Activated CD4-positive, alpha-beta T cell treated with anti-CD3 and anti-CD28 coated beads, Interleukin-2, amount 50 U/mL, for 16 hours (primary cell): ENCODE results near the gene PSD.

Experiments used
- DNase-seq: peaks from one replicate; pipeline ENCODE4 v3.0.0-alpha.2; 2020

PSD gene

GRCh38 chr10:102438374-102438773 lies 19.8 kb upstream of the PSD start:
- no peak for DNase-seq

GRCh38 chr10:102437515-102437914 lies 18.9 kb upstream of the PSD start:
- DNase-seq: no peak

GRCh38 chr10:102436312-102436711 lies 17.7 kb upstream of the PSD start:
- DNase-seq: no peak

GRCh38 chr10:102435529-102436233 lies 17.1 kb upstream of the PSD start:
- DNase-seq: peak; percentile 79

- DNase-seq: no peak
These were observed 16.5 kb upstream of the PSD start for GRCh38 chr10:102435133-102435497.

- no peak for DNase-seq
These were observed 16.0 kb upstream of the PSD start for GRCh38 chr10:102434394-102435132.

GRCh38 chr10:102433619-102434046 lies 15.0 kb upstream of the PSD start:
- no peak for DNase-seq

- DNase-seq: peak; percentile 98
These were observed 13.8 kb upstream of the PSD start, which contains the start of gene CUEDC2 for GRCh38 chr10:102432162-102432950. Gene CUEDC2, minus strand, starts transcription at chr10:102432574. Its CDS starts 7,386 bp downstream, at chr10:102425188.

- no peak for DNase-seq
These were observed 13.0 kb upstream of the PSD start for GRCh38 chr10:102431452-102432124.

- no peak for DNase-seq
These were observed 10.9 kb upstream of the PSD start for GRCh38 chr10:102429468-102429867.

- DNase-seq: no peak
These were observed 8.3 kb upstream of the PSD start for GRCh38 chr10:102426803-102427287.

- no peak for DNase-seq
These were observed 6.9 kb upstream of the PSD start for GRCh38 chr10:102425444-102425843.

- no peak for DNase-seq
These were observed 6.3 kb upstream of the PSD start for GRCh38 chr10:102424916-102425315.

GRCh38 chr10:102424145-102424544 lies 5.6 kb upstream of the PSD start:
- no peak for DNase-seq

GRCh38 chr10:102423372-102423968 lies 4.9 kb upstream of the PSD start:
- no peak for DNase-seq

GRCh38 chr10:102422545-102423129 lies 4.1 kb upstream of the PSD start:
- DNase-seq: peak; percentile 67

GRCh38 chr10:102421757-102422512 lies 3.4 kb upstream of the PSD start:
- DNase-seq: no peak

GRCh38 chr10:102421507-102421756 lies 2.8 kb upstream of the PSD start:
- DNase-seq: no peak

- peak; percentile 97 for DNase-seq
These were observed 2.3 kb upstream of the PSD start, which contains the start of gene FBXL15 for GRCh38 chr10:102420714-102421506. Gene FBXL15, plus strand, starts transcription at chr10:102420836. Its CDS starts 294 bp downstream, at chr10:102421130.

GRCh38 chr10:102420181-102420713 lies 1.7 kb upstream of the PSD start:
- DNase-seq: no peak
